NB4 (cell line): Measurements from ENCODE around the gene SFXN5.

ENCODE experiments used
- DNase-seq: peaks from one replicate; pipeline ENCODE4 v3.0.0; 2010; ENCODE audit warnings: low read depth
- H3K4me3 ChIP-seq: one replicate; pipeline ENCODE4 v1.5.1; 2011; ENCODE audit warnings: mild to moderate bottlenecking, low read depth, low read length, moderate library complexity
- MYC ChIP-seq: IDR thresholded peaks from 2 replicates; pipeline ENCODE4 v1.6.1; 2011; ENCODE audit warnings: low read depth, low read length
- POLR2A ChIP-seq: IDR thresholded peaks from 2 replicates; pipeline ENCODE4 v1.6.1; 2011; ENCODE audit warnings: mild to moderate bottlenecking; ENCODE audit not compliant: insufficient read length; ENCODE audit errors: extremely low read depth
- TF ChIP-seq, protein P1 (sequence below): IDR thresholded peaks from 2 replicates; pipeline ENCODE4 v1.6.1; 2011; ENCODE audit warnings: low read depth, low read length
- TF ChIP-seq, protein P2 (sequence below): IDR thresholded peaks from one replicate; pipeline ENCODE4 v1.5.1; 2012; ENCODE audit warnings: low read depth, low read length

SFXN5 gene

DNA sequence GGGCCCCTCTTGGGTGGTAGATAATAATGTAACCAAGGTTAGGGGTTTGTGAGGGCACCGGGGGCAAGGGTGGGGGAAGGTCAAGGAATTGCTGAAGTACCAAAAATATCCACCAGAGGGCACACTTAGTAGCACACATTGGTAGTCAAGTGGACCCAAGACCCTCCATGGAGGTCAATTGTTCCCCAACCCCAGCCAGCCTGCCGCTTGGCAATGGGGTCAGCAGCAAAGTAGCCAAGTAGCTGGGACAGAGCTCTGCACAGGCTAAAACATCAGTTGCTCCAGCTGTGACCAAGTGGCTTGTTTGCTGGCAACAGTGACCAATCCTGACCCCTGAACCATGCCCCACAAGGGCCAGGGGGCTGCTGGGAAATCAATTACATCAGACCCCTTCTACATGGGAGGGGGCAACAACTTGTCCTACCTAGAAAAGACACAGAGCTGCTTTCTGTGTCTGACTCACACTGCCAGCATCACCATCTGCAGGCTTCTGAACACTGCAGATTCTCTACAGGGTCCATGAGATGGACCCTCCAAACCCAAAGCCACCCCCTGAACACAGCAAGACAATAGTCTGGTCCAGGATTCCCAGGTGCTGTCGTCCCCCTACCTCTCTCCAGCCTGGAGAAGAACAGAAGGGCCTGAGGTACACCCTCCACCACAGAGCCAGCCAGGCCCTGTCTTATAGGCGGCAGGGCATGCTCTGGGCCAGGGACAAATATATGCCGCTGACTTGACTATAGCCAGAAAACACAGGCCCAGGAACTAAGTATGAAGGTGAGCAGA is 78.2 kb downstream of the SFXN5 start:
- TF ChIP-seq POLR2A (no peak), MYC (no peak)
- TF ChIP-seq, protein P1, sequence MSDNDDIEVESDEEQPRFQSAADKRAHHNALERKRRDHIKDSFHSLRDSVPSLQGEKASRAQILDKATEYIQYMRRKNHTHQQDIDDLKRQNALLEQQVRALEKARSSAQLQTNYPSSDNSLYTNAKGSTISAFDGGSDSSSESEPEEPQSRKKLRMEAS = no peak
- TF ChIP-seq, protein P2, sequence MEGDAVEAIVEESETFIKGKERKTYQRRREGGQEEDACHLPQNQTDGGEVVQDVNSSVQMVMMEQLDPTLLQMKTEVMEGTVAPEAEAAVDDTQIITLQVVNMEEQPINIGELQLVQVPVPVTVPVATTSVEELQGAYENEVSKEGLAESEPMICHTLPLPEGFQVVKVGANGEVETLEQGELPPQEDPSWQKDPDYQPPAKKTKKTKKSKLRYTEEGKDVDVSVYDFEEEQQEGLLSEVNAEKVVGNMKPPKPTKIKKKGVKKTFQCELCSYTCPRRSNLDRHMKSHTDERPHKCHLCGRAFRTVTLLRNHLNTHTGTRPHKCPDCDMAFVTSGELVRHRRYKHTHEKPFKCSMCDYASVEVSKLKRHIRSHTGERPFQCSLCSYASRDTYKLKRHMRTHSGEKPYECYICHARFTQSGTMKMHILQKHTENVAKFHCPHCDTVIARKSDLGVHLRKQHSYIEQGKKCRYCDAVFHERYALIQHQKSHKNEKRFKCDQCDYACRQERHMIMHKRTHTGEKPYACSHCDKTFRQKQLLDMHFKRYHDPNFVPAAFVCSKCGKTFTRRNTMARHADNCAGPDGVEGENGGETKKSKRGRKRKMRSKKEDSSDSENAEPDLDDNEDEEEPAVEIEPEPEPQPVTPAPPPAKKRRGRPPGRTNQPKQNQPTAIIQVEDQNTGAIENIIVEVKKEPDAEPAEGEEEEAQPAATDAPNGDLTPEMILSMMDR = peak; percentile 68
- DNase-seq = peak; percentile 62

DNA sequence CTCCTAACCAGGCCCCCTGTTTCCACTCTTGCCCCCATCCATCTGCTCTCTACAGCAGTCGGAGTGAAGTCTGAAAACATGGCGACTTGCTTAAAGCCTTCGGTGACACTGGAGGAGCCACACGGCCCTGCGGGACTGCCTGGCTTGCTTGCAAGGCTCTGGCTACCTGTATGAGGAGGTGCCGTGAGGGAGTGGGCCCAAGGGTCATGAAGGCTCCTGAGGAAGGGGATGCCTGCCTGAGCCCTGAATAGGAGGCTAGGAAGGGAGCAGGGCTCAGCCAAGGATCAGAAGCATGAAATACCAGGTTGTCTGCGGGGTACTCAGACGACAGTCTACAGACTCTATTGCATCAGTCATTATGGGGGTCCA is 78.8 kb downstream of the SFXN5 start:
- DNase-seq = no peak
- no peak overlapping the region for H3K4me3 ChIP-seq
- TF ChIP-seq, protein P1 = no peak
- TF ChIP-seq POLR2A = no peak
- TF ChIP-seq, protein P2 = no peak
- no peak for TF ChIP-seq MYC

More for the DNA sequence above, 78.2 kb downstream of the SFXN5 start:
- H3K4me3 ChIP-seq = no peak overlapping the region

DNA sequence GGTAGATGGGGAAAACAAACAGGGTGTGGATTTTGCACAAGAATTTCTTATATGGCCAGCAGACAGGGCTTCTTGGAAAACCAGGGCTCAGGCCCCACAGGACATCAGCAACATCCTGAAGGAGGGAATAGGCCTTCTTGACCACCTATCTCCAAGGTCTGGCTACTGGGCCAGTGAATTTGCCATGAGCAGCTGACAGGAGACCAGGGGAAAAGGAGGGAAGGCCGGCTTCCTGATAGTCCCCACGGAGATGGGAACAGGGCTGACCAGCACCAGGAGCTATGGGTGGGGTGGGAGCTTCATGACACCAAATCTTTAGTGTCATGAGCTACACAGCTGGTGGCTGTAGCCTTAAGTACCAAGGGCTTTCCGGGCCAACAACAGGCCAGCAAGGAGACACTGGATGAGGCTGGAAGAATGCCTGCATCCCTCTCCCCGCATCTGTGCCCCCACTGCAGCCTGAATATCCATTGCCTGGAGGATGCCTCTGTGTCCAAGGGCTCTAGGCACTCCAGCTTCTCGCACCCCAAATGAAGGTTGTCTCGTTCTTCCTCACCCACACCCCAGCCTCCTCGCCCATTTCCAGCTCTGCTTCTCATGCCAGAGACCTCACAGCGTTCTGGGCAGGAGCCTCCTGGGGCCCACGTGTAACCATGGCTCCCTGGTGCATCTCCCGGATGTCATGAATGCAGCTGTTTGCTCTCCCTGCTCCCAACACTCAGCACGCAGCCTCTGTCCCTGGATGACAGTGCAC is 79.4 kb downstream of the SFXN5 start:
- TF ChIP-seq, protein P2 = no peak
- TF ChIP-seq, protein P1 = no peak
- no peak for TF ChIP-seq POLR2A
- TF ChIP-seq MYC = no peak
- no peak for DNase-seq
- no peak overlapping the region for H3K4me3 ChIP-seq

DNA sequence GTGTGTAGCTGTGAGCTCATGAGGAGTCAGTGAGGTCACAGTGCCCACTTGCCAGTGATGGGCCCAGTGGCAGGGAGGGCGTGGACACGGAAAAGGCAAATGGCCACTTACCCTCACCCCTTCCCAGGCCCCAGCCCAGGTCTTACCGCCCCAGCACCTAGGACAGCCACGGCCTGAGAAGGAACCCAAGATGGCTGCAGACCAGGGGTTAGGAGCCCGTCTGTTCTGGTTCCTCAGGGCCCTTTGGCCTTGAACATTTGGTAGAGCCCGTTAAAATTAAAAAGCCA is 80.1 kb downstream of the SFXN5 start:
- no peak overlapping the region for H3K4me3 ChIP-seq
- TF ChIP-seq MYC (no peak), POLR2A (no peak)
- TF ChIP-seq, protein P2 = no peak
- TF ChIP-seq, protein P1 = no peak

DNA sequence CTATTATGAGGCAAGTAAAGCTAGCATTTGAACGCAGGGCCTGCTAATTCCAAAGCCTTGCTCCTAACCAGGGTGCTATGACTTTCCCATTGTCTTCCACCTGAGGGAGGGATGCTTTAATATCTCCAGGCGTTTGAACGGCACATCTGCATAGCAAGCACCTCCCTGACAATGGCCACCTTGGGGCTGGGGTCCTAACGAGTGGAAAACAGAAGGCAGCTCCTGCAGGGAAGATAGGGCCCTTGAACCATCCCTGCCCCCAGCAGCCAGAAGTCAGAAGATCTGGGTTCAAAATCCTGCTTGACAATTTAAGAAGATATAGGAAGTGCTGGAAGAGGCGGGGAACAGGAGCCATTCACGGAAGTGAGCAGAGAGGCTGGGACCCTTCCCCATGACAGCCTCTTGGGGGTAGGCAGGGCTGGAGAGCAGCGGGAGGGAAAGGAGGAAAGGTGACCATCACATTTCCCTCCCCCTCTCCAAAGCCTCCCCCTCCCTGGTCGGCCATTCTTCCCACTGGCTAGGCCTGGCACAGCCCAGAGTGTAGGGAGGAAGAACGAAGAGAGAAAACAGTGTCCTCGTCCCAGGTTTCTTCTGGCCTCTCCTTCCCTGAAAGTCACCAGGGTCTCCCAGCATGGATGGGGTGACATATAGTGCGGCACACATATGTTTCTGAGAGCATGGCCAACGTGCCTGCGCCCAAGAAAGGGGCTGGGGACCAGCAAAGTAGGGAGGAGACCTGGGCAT is 80.6 kb downstream of the SFXN5 start:
- no peak for DNase-seq
- TF ChIP-seq, protein P2 = no peak
- TF ChIP-seq, protein P1 = no peak
- TF ChIP-seq POLR2A (no peak), MYC (no peak)
- no peak overlapping the region for H3K4me3 ChIP-seq

More for the DNA sequence above, 80.1 kb downstream of the SFXN5 start:
- no peak for DNase-seq
